ENCODE measurements around the gene WARS2. TPM values are rescaled to one million over a fixed set of nuclear protein-coding genes. Genes with fewer than 3 reads are reported as not detected.

The WARS2 gene
- polyA plus RNA-seq, 12 donors: 19.0 to 30.7 (median 21.7) TPM; not detected in 1

GRCh38 chr1:118985640-118986554, 154.6 kb downstream of the WARS2 start:
- peak; percentile 70 for DNase-seq

GRCh38 chr1:118984722-118985639, 155.5 kb downstream of the WARS2 start:
- peak; percentile 62 for DNase-seq

- peak; percentile 85 for DNase-seq
These were observed 156.2 kb downstream of the WARS2 start for GRCh38 chr1:118984086-118984721.

GRCh38 chr1:118983558-118984041, 156.9 kb downstream of the WARS2 start:
- DNase-seq: no peak

- DNase-seq: no peak
These were observed 157.5 kb downstream of the WARS2 start for GRCh38 chr1:118982821-118983557.

- no peak for DNase-seq
These were observed 158.2 kb downstream of the WARS2 start for GRCh38 chr1:118982266-118982665.

- no peak for DNase-seq
These were observed 159.0 kb downstream of the WARS2 start for GRCh38 chr1:118981436-118981835.

Other genes with a start within 250 kb of the WARS2 start
- gene TBX15, start 152.3 kb downstream of the WARS2 start, polyA plus RNA-seq (ENCODE audit: insufficient read length in 12 of 12): 100 to 1,000 TPM in 1 of 12 donors, 10 to 100 TPM in 11; 47.2 to 162 (median 65.0) TPM
- under 1 TPM in 5 of 12 donors, not detected in 7; 0.12 to 0.28 (median 0.24) TPM for gene HAO2, start 228.1 kb upstream of the WARS2 start, polyA plus RNA-seq (ENCODE audit: insufficient read length in 12 of 12)